Fibroblast of gingiva (primary cell): ENCODE results near the gene TNC.

Experiments
- DNase-seq: peaks from one replicate; pipeline ENCODE4 v3.0.0-alpha.2; 2011; ENCODE audit warnings: low read depth

The TNC gene

GRCh38 chr9:115008536-115009270 lies 109.3 kb downstream of the TNC start:
- DNase-seq: peak; percentile 70

GRCh38 chr9:115006660-115007059 lies 111.3 kb downstream of the TNC start:
- DNase-seq: peak; percentile 95

GRCh38 chr9:115005322-115005721 lies 112.6 kb downstream of the TNC start:
- no peak for DNase-seq

- peak; percentile 8 for DNase-seq
Observed at GRCh38 chr9:115004545-115004944, 113.4 kb downstream of the TNC start.

- DNase-seq: peak; percentile 21
Observed at GRCh38 chr9:115002371-115003120, 115.4 kb downstream of the TNC start.

GRCh38 chr9:115000217-115000639 lies 117.7 kb downstream of the TNC start:
- peak; percentile 6 for DNase-seq

GRCh38 chr9:114998326-114998725 lies 119.6 kb downstream of the TNC start:
- DNase-seq: no peak

- no peak for DNase-seq
Observed at GRCh38 chr9:114995681-114996221, 122.2 kb downstream of the TNC start.

- no peak for DNase-seq
Observed at GRCh38 chr9:114994768-114995167, 123.2 kb downstream of the TNC start.

GRCh38 chr9:114991861-114992260 lies 126.1 kb downstream of the TNC start:
- DNase-seq: no peak

GRCh38 chr9:114990901-114991300 lies 127.1 kb downstream of the TNC start:
- no peak for DNase-seq

- DNase-seq: no peak
Observed at GRCh38 chr9:114989600-114990410, 128.2 kb downstream of the TNC start.

GRCh38 chr9:114988962-114989599 lies 128.9 kb downstream of the TNC start:
- DNase-seq: peak; percentile 43

GRCh38 chr9:114987116-114987515 lies 130.8 kb downstream of the TNC start:
- DNase-seq: no peak

- no peak for DNase-seq
Observed at GRCh38 chr9:114985959-114986501, 131.9 kb downstream of the TNC start.

GRCh38 chr9:114981063-114981462 lies 136.9 kb downstream of the TNC start:
- DNase-seq: no peak

GRCh38 chr9:114973216-114973615 lies 144.7 kb downstream of the TNC start:
- no peak for DNase-seq

- DNase-seq: no peak
Observed at GRCh38 chr9:114972510-114973136, 145.3 kb downstream of the TNC start.
